Panc1 (cell line): ENCODE measurements around the gene HDAC3. TPM values are rescaled to one million over a fixed set of nuclear protein-coding genes. Genes with fewer than 3 reads are reported as not detected.
A peak's percentile ranks its signal among the peaks of the same experiment; 100 is the strongest.

Source experiments
- ATAC-seq: fragments of 200-7000 bp; cut with Tn5 transposase; 2 replicates; pipeline ENCODE4 v1.9.1; 2020; ENCODE audit warnings: mild to moderate bottlenecking, moderate library complexity
- BruUV-seq: library from RNA; stranded (reverse); fragments of 400-500 nt; replicated peaks from 2 replicates; lab custom pipeline; 2021; lab: Mats Ljungman, UMichigan
- CTCF ChIA-PET: fragments of 300-600 bp; sonication (Branson Sonifier 250); formaldehyde crosslinking; loops from one replicate; lab custom pipeline; 2022; ENCODE audit warnings: antibody characterized with exemption; lab: Charles Lee
- POLR2A ChIA-PET: fragments of 300-600 bp; sonication (Branson Sonifier 250); formaldehyde crosslinking; loops from one replicate; lab custom pipeline; 2022; ENCODE audit warnings: antibody characterized with exemption; lab: Charles Lee
- DNase-seq: peaks from one replicate; pipeline ENCODE4 v3.0.0-alpha.2; 2010; ENCODE audit warnings: low read depth, low spot score
- H3K27ac ChIP-seq: 2 replicates; pipeline ENCODE4 v1.5.1; 2011; ENCODE audit warnings: mild to moderate bottlenecking, low read length, inconsistent platforms
- H3K27me3 ChIP-seq: fragments of 200-500 bp; sonication (Bioruptor generic); 2 replicates; pipeline ENCODE4 v1.6.0; 2014; ENCODE audit warnings: low read length, inconsistent platforms; ENCODE audit not compliant: control insufficient read depth, insufficient read depth
- H3K36me3 ChIP-seq: fragments of 200-500 bp; sonication (Bioruptor generic); 2 replicates; pipeline ENCODE4 v1.5.1; 2014; ENCODE audit warnings: inconsistent platforms, mild to moderate bottlenecking, low read length, moderate library complexity; ENCODE audit not compliant: control insufficient read depth, insufficient read depth
- H3K4me1 ChIP-seq: 2 replicates; pipeline ENCODE4 v1.5.1; 2011; ENCODE audit warnings: inconsistent platforms, mild to moderate bottlenecking, low read length, moderate library complexity; ENCODE audit not compliant: control insufficient read depth, insufficient read depth
- H3K4me3 ChIP-seq, 2 experiments: 2 replicates each; pipeline ENCODE4 v1.5.1; 2011 to 2012; ENCODE audit warnings: low read depth in 2 of 2, low read length in 2 of 2, mild to moderate bottlenecking in 2 of 2, inconsistent platforms in 1 of 2, moderate library complexity in 1 of 2
- H3K9me3 ChIP-seq: fragments of 200-500 bp; sonication (Bioruptor generic); 2 replicates; pipeline ENCODE4 v1.5.1; 2014; ENCODE audit warnings: low read depth, mild to moderate bottlenecking, inconsistent platforms, low read length, moderate library complexity; ENCODE audit not compliant: control insufficient read depth, insufficient read depth
- CTCF ChIP-seq: fragments of 450-650 bp; IDR thresholded peaks from 2 replicates; pipeline ENCODE4 v1.5.1; 2017; ENCODE audit warnings: mild to moderate bottlenecking
- POLR2AphosphoS5 ChIP-seq: IDR thresholded peaks from 2 replicates; pipeline ENCODE4 v1.6.1; 2012; ENCODE audit warnings: mild to moderate bottlenecking, low read depth, low read length, moderate library complexity
- SIN3A ChIP-seq: IDR thresholded peaks from 2 replicates; pipeline ENCODE4 v1.6.1; 2012; ENCODE audit warnings: low read depth, mild to moderate bottlenecking, low read length, moderate library complexity, borderline replicate concordance; ENCODE audit not compliant: insufficient read depth
- TCF7L2 ChIP-seq: IDR thresholded peaks from 2 replicates; pipeline ENCODE4 v1.6.1; 2011; ENCODE audit warnings: mild to moderate bottlenecking, low read depth, low read length, inconsistent platforms
- in situ Hi-C: cut with HindIII; loops from 2 replicates; pipeline ENCODE4 v1.10.0; 2016; ENCODE audit warnings: low sequenced_read_pairs, low pct_unique_long_range_greater_than_20kb
- intact Hi-C: fragments of 100-400 bp; cut with micrococcal nuclease; formaldehyde crosslinking; loops from one replicate; pipeline ENCODE4 v1.10.0; 2022; ENCODE audit not compliant: unreplicated experiment
- total RNA-seq: library from RNA; stranded (reverse); gene quantifications from one replicate; pipeline ENCODE4 v1.2.1, GENCODE V29; 2021; ENCODE audit not compliant: unreplicated experiment
- TF ChIP-seq, protein P1 (sequence below), 2 experiments: IDR thresholded peaks; 2 replicates each; pipeline ENCODE4 v1.6.1; 2011 to 2012; ENCODE audit warnings: low read depth in 2 of 2, control low read depth in 1 of 2, low read length in 1 of 2, mild to moderate bottlenecking in 1 of 2, moderate library complexity in 1 of 2; ENCODE audit not compliant: insufficient read depth in 1 of 2

HDAC3 gene
- total RNA-seq, 1 experiment from 2014 or later: 75.5 TPM

GRCh38 chr5:141654298-141654697 lies 17.6 kb upstream of the HDAC3 start:
- H3K4me1 ChIP-seq: no peaks in the 10 kb centered on the region
- no peak for ATAC-seq
- intact Hi-C loops: no loop called here
- H3K9me3 ChIP-seq: no peaks in the 10 kb centered on the region
- H3K36me3 ChIP-seq: no peaks in the 10 kb centered on the region
- BruUV-seq: no TSS peak
- POLR2A ChIA-PET: no interaction called here
- H3K27me3 ChIP-seq: no peaks in the 10 kb centered on the region
- CTCF ChIA-PET: interaction anchor here (0.7 kb wide), 1 partner anchor 20 kb away, joined by 5 read pairs; no protein-coding TSS in a partner anchor
- no peak overlapping the region for H3K4me3 ChIP-seq
- no peak for DNase-seq
- no peak for TF ChIP-seq SIN3A
- TF ChIP-seq CTCF: no peak
- TF ChIP-seq TCF7L2: no peak
- TF ChIP-seq POLR2AphosphoS5: no peak
- no peak overlapping the region for H3K27ac ChIP-seq
- in situ Hi-C loops: no loop called here

- POLR2A ChIA-PET: no interaction called here
- Histone ChIP-seq H3K27ac (peak overlapping the region; percentile 68), H3K27me3 (no peaks in the 10 kb centered on the region), H3K9me3 (no peaks in the 10 kb centered on the region), H3K36me3 (no peaks in the 10 kb centered on the region), H3K4me3 (peak overlapping the region; percentile 65 to 75), H3K4me1 (no peaks in the 10 kb centered on the region)
- ATAC-seq: no peak
- BruUV-seq: no TSS peak
- DNase-seq: no peak
- intact Hi-C loops: no loop called here
- in situ Hi-C loops: no loop called here
- CTCF ChIA-PET: no interaction called here
- TF ChIP-seq SIN3A: no peak
- no peak for TF ChIP-seq CTCF
- TF ChIP-seq, protein P1, sequence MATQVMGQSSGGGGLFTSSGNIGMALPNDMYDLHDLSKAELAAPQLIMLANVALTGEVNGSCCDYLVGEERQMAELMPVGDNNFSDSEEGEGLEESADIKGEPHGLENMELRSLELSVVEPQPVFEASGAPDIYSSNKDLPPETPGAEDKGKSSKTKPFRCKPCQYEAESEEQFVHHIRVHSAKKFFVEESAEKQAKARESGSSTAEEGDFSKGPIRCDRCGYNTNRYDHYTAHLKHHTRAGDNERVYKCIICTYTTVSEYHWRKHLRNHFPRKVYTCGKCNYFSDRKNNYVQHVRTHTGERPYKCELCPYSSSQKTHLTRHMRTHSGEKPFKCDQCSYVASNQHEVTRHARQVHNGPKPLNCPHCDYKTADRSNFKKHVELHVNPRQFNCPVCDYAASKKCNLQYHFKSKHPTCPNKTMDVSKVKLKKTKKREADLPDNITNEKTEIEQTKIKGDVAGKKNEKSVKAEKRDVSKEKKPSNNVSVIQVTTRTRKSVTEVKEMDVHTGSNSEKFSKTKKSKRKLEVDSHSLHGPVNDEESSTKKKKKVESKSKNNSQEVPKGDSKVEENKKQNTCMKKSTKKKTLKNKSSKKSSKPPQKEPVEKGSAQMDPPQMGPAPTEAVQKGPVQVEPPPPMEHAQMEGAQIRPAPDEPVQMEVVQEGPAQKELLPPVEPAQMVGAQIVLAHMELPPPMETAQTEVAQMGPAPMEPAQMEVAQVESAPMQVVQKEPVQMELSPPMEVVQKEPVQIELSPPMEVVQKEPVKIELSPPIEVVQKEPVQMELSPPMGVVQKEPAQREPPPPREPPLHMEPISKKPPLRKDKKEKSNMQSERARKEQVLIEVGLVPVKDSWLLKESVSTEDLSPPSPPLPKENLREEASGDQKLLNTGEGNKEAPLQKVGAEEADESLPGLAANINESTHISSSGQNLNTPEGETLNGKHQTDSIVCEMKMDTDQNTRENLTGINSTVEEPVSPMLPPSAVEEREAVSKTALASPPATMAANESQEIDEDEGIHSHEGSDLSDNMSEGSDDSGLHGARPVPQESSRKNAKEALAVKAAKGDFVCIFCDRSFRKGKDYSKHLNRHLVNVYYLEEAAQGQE (IDR thresholded peaks at IDR 0.05; ENCODE audit: insufficient read depth in 1 of 2, low read depth in 2 of 2, low read length in 1 of 2): no peak
- no peak for TF ChIP-seq TCF7L2
- TF ChIP-seq POLR2AphosphoS5: no peak
These were observed 15.1 kb upstream of the HDAC3 start for GRCh38 chr5:141651728-141652105.
